ENCODE results near the gene MSN.

DNA sequence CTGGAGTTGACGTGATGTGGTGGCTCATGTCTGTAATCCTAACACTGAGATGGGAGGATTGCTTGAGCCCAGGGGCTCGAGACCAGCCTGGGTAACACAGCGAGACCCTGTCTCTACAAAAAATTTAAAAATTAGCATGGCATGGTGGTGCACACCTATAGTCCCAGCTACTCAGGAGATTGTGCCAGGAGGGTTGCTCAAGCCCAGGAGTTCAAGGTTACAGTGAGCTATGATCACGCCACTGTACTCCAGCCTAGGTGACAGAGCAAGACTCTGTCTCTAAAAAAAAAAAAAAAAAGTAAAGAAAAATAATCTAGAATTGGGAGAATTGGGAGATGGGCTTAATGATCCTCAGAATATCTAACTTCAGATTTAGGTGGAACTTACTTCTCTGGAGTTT lies 51.1 kb downstream of the MSN start:
- TF ChIP-seq POLR2A (IDR thresholded peaks at IDR 0.05; ENCODE audit: low read length) (no peak), GATA1 (IDR thresholded peaks at IDR 0.05; ENCODE audit: low read depth, low read length) (no peak)
